ENCODE data around the gene CYP2W1.

Gene CYP2W1

DNA sequence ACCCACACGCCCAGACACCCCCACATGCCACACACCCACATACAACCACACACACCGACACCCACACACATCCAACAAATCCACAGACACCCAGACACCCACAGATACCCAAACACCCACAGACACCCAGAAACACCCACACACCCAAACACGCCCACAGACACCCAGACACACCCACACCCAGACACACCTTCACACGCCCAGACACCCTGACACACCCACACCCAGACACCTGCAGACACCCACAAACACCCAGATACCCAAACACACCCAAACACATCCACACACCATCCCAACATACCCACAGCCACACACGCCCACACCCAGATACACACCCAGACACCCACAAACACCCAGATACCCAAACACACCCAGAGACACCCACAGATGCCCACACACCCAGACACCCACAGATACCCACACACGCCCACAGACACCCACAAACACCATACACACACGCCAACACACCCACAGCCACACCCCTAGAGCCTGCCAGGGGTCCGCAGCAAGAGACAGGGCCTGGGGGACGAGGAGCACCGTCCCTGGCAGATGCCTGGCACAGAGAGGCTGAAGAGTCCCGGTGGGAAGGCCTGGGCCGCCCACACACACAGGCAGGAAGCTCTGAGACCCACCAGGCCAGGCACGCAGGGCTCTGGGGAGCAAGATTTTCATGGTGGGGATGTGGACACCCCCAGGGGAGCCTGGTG is 28.5 kb downstream of the CYP2W1 start:
- no peak overlapping the region for H3K27ac ChIP-seq (ENCODE audit: low read length)
- H3K9ac ChIP-seq (ENCODE audit: low read depth, low read length): no peak overlapping the region
- H3K4me3 ChIP-seq (ENCODE audit: low read length): no peak overlapping the region
- no peaks in the 10 kb centered on the region for H3K27me3 ChIP-seq (ENCODE audit: insufficient read depth, low read length)
- H3K4me1 ChIP-seq (ENCODE audit: insufficient read depth, low read length): no peaks in the 10 kb centered on the region
- H3K36me3 ChIP-seq (ENCODE audit: insufficient read depth, low read depth, low read length): no peaks in the 10 kb centered on the region; the same call in 1 of the 2 replicates
- H3K9me3 ChIP-seq (ENCODE audit: insufficient read depth, low read depth, low read length): no peaks in the 10 kb centered on the region

DNA sequence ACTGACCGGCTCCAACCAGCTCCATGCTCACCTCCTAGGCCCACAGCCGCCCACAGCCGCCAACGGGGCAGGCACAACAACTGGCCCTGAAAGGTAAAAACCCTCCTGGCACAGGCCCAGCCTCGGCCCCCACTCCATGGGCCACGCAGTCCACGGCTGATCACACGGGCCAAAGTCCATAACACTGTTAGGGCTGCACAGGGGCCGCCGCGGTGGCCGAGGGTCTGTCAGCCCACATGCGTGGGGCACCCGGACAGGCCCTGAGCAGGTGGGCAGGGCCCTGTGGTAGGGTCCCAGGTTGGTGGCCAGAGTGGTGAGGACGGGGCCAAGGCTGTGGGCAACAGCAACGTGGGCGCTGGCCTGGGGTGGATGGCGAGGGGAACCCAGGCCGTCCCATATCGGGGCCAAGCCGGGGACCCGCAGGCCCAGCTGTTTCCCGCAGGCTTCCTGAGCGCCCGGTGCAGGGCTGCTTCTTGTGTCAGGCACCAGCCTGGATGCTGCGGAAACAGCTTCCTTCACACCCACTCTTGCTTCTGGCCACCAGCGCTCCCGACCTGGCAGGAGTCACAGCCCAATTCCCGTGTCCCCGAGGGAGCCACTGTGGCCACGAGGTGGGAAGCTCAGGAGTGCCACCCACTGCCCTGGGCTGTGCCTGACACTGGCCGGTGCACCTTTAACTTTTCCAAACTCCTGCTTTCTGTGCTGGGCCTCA is 29.2 kb downstream of the CYP2W1 start:
- no peak overlapping the region for H3K27ac ChIP-seq (ENCODE audit: low read length)
- no peak overlapping the region for H3K4me3 ChIP-seq (ENCODE audit: low read length)
- no peaks in the 10 kb centered on the region for H3K27me3 ChIP-seq (ENCODE audit: insufficient read depth, low read length)
- no peaks in the 10 kb centered on the region for H3K9me3 ChIP-seq (ENCODE audit: insufficient read depth, low read depth, low read length)
- H3K36me3 ChIP-seq (ENCODE audit: insufficient read depth, low read depth, low read length): no peaks in the 10 kb centered on the region; the same call in 1 of the 2 replicates
- no peaks in the 10 kb centered on the region for H3K4me1 ChIP-seq (ENCODE audit: insufficient read depth, low read length)
- no peak overlapping the region for H3K9ac ChIP-seq (ENCODE audit: low read depth, low read length)

DNA sequence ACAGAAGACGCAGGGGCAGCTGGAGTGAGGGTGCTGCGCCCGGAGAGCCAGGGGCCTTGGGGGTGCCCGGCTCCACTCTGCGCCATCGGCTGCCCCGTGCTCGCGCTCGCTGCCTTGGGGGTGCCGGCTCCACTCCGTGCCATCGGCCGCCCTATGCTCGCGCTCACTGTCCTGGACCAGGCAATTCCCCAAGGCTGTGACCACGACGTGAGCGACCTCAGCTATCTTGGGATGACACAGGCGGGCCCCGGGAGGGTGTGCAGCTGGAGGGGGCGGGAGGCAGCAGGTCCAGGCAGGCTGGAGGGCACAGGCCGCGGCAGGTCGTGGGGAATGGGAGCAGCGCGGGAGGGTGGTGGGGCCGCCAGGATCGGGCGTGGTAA is 29.7 kb downstream of the CYP2W1 start:
- no peak overlapping the region for H3K9ac ChIP-seq (ENCODE audit: low read depth, low read length)
- no peak overlapping the region for H3K4me3 ChIP-seq (ENCODE audit: low read length)
- H3K36me3 ChIP-seq (ENCODE audit: insufficient read depth, low read depth, low read length): no peaks in the 10 kb centered on the region; the same call in 1 of the 2 replicates
- H3K27ac ChIP-seq (ENCODE audit: low read length): no peak overlapping the region
- no peaks in the 10 kb centered on the region for H3K27me3 ChIP-seq (ENCODE audit: insufficient read depth, low read length)
- H3K9me3 ChIP-seq (ENCODE audit: insufficient read depth, low read depth, low read length): no peaks in the 10 kb centered on the region
- H3K4me1 ChIP-seq (ENCODE audit: insufficient read depth, low read length): no peaks in the 10 kb centered on the region

DNA sequence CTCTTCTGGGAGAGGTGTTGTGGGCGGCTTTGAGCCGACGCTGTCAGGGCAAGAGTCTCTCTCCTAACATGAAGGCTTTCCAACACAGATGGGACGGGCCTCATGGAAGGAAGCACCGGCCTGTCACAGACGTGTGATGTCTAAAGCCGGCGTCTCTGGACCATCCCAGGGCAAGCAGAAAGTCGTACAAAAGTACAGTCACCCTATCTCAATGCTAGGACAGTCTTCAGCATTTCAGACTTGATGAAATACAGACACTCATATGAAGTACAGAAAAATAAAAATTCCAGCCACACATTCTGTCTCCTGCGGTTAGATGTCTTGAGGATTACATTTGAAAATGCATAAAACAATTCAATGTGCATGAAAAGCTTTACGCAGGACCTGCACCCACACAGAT is 30.6 kb downstream of the CYP2W1 start:
- H3K4me1 ChIP-seq (ENCODE audit: insufficient read depth, low read length): no peaks in the 10 kb centered on the region
- H3K4me3 ChIP-seq (ENCODE audit: low read length): no peak overlapping the region
- H3K27me3 ChIP-seq (ENCODE audit: insufficient read depth, low read length): no peaks in the 10 kb centered on the region
- H3K36me3 ChIP-seq (ENCODE audit: insufficient read depth, low read depth, low read length): no peaks in the 10 kb centered on the region; the same call in 1 of the 2 replicates
- no peaks in the 10 kb centered on the region for H3K9me3 ChIP-seq (ENCODE audit: insufficient read depth, low read depth, low read length)
- no peak overlapping the region for H3K9ac ChIP-seq (ENCODE audit: low read depth, low read length)
- H3K27ac ChIP-seq (ENCODE audit: low read length): no peak overlapping the region

DNA sequence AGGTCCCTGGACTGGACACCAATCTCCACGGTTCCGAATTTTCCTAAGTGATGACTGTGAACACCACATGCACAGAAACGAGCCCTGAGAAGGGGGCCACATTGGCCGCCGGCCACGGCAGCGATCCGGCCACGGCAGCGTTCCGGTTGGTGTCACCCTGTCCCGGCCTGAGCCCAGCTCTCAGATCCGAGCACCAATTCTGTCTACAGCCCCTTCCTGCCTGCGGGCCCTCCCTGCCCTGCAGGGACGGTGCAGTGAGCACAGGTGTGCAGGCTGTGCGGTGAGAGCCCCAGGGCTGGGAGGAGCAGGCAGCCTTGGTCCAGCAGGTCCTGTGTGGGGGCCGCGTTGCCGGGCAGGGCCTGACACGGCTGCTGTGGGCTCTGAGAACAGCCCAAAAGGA is 31.7 kb downstream of the CYP2W1 start:
- H3K27ac ChIP-seq (ENCODE audit: low read length): no peak overlapping the region
- no peak overlapping the region for H3K9ac ChIP-seq (ENCODE audit: low read depth, low read length)
- H3K4me3 ChIP-seq (ENCODE audit: low read length): no peak overlapping the region
- no peaks in the 10 kb centered on the region for H3K27me3 ChIP-seq (ENCODE audit: insufficient read depth, low read length)
- no peaks in the 10 kb centered on the region for H3K9me3 ChIP-seq (ENCODE audit: insufficient read depth, low read depth, low read length)
- no peaks in the 10 kb centered on the region; the same call in 1 of the 2 replicates for H3K36me3 ChIP-seq (ENCODE audit: insufficient read depth, low read depth, low read length)
- no peaks in the 10 kb centered on the region for H3K4me1 ChIP-seq (ENCODE audit: insufficient read depth, low read length)

DNA sequence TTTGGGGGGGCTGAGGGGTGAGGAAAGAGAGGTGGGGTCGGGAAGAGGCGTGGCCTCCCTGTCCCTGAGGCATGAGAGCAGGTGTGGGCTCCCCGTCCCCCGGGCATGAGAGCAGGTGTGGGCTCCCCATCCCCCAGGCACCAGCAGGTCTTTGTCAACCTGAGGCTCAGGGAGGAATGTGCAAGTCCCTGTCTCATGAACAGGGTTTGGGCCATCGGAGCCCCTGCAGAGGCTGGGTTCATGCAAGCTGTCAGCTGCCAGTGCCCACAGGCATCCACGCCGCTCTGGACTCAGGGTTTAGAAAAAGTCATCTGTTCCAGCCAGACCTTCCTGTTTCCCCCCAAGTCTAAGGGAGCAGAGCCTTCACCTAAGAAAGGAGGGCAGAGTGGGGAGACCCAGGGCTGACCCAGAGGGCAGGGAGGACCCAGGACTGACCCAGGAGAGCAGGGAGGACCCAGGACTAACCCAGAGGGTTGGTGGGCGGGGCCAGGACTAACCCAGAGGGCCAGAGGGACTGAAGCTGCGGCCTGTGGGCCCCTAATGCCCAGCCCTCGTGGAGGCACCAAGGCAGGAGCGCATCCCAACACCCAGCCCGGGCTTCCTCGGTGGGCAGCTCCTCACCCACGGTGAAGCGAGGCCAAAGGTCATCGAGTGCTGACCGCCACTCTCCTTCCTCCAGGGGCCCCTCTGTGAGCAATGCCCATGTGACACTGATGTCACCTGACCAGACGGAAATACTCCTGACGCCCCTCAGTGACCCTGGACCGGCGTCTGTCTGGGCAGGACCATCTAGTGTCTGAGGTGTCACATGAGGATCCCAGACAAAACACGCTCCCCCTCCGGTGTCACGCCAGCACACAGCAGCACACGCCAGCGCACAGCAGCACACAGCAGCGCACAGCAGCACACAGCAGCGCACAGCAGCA is 32.5 kb downstream of the CYP2W1 start:
- Histone ChIP-seq H3K4me1 (ENCODE audit: insufficient read depth, low read length) (no peaks in the 10 kb centered on the region), H3K4me3 (ENCODE audit: low read length) (no peak overlapping the region), H3K36me3 (ENCODE audit: insufficient read depth, low read depth, low read length) (no peaks in the 10 kb centered on the region), H3K9ac (ENCODE audit: low read depth, low read length) (no peak overlapping the region), H3K27me3 (ENCODE audit: insufficient read depth, low read length) (no peaks in the 10 kb centered on the region), H3K9me3 (ENCODE audit: insufficient read depth, low read depth, low read length) (no peaks in the 10 kb centered on the region), H3K27ac (ENCODE audit: low read length) (no peak overlapping the region)

DNA sequence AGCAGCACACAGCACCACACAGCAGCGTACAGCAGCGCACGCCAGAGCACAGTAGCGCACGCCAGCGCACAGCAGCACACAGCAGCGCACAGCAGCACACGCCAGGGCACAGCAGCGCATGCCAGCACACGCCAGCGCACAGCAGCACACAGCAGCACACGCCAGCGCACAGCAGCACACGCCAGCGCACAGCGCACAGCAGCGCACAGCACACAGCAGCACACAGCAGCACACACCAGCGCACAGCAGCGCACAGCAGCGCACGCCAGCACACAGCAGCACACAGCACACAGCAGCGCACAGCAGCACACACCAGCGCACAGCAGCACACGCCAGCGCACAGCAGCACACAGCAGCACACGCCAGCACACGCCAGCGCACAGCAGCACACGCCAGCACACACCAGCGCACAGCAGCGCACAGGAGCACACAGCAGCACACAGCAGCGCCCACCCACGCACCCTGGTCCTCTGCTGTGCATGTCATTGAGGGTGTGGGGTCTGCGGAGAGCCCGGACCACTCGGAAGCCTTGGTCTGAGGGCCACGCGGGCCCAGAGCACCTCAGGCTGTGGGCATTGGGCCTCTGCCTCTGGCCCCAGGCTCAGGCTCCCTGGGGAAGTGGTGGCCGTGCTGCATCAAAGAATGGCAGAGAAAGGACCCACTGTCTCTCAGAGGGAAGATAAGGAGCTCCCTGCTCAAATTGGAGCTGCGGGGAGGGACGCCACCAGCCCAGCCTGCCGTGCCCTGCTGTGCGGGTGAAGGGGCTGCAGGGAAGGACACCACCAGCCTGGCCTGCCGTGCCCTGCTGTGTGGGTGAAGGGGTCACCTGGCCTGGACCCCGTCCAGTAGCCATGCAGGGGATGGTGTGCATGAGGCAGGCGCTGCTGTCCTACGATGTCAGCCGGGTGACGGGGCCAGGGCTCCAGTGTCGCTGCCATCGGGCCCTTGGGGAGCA is 33.9 kb downstream of the CYP2W1 start:
- 0 out of 2 replicates have a peak, but pooled peaks cover 3% of the 10 kb centered on the region for H3K36me3 ChIP-seq (ENCODE audit: insufficient read depth, low read depth, low read length)
- no peak overlapping the region for H3K9ac ChIP-seq (ENCODE audit: low read depth, low read length)
- H3K4me1 ChIP-seq (ENCODE audit: insufficient read depth, low read length): no peaks in the 10 kb centered on the region
- no peak overlapping the region for H3K27ac ChIP-seq (ENCODE audit: low read length)
- H3K27me3 ChIP-seq (ENCODE audit: insufficient read depth, low read length): no peaks in the 10 kb centered on the region
- H3K4me3 ChIP-seq (ENCODE audit: low read length): no peak overlapping the region
- no peaks in the 10 kb centered on the region for H3K9me3 ChIP-seq (ENCODE audit: insufficient read depth, low read depth, low read length)

DNA sequence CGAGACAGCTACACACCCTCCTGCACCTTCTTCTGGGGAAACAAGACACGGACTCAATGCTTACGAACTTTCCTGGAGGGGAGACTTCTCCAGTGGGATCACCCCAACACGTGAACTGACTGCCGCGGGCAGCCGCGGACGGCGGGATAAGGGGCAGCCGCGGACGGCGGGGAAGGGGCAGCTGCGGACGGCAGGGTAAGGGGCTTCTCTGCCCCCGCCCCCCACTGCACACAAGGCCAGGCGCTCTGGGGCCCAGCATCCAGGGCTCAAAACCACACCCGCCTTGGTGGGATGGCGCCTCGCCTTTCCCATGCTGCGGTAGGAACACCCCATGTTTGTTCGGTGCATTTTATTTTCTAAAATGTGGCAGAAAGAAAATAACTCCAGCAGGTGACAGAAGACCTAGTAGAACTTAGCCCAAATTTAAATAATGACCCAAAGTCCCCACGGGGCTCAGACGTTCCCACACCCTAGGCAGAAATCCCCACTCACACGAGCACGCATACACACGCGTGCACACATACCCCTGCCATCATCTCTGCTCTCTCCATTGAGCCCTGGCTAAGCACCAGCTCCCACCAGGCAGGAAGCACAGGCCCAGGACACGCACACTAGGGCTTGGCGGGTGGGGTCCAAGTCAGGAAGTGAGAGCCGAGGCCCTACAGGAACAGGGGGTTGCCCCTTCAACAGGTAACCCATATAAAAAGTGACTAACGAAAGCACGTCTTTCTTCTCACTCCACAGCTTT is 34.8 kb downstream of the CYP2W1 start:
- Histone ChIP-seq H3K36me3 (ENCODE audit: insufficient read depth, low read depth, low read length) (0 out of 2 replicates have a peak, but pooled peaks cover 3% of the 10 kb centered on the region), H3K4me1 (ENCODE audit: insufficient read depth, low read length) (no peaks in the 10 kb centered on the region), H3K27ac (ENCODE audit: low read length) (no peak overlapping the region), H3K9me3 (ENCODE audit: insufficient read depth, low read depth, low read length) (no peaks in the 10 kb centered on the region), H3K27me3 (ENCODE audit: insufficient read depth, low read length) (no peaks in the 10 kb centered on the region), H3K4me3 (ENCODE audit: low read length) (no peak overlapping the region), H3K9ac (ENCODE audit: low read depth, low read length) (no peak overlapping the region)

DNA sequence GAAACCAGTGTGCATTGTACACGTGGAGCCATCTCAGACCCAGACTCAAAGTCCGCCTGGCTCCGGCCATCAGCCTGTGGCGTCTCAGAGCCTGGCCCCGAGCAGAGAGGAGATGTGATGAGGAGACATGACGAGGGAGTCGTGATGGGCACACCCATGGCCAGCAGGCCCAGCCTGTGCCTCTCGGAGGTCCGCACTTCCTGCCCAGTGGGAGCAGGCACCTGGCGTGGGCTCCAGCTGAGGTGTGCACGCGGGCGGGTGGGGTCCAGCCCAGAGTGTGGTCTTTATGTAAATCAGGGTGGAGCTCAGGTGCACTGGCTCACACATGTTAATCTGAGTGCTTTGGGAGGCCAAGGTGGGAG is 35.3 kb downstream of the CYP2W1 start:
- no peak overlapping the region for H3K27ac ChIP-seq (ENCODE audit: low read length)
- H3K4me1 ChIP-seq (ENCODE audit: insufficient read depth, low read length): no peaks in the 10 kb centered on the region
- H3K27me3 ChIP-seq (ENCODE audit: insufficient read depth, low read length): no peaks in the 10 kb centered on the region
- no peaks in the 10 kb centered on the region for H3K9me3 ChIP-seq (ENCODE audit: insufficient read depth, low read depth, low read length)
- 0 out of 2 replicates have a peak, but pooled peaks cover 3% of the 10 kb centered on the region for H3K36me3 ChIP-seq (ENCODE audit: insufficient read depth, low read depth, low read length)
- H3K9ac ChIP-seq (ENCODE audit: low read depth, low read length): no peak overlapping the region
- no peak overlapping the region for H3K4me3 ChIP-seq (ENCODE audit: low read length)

DNA sequence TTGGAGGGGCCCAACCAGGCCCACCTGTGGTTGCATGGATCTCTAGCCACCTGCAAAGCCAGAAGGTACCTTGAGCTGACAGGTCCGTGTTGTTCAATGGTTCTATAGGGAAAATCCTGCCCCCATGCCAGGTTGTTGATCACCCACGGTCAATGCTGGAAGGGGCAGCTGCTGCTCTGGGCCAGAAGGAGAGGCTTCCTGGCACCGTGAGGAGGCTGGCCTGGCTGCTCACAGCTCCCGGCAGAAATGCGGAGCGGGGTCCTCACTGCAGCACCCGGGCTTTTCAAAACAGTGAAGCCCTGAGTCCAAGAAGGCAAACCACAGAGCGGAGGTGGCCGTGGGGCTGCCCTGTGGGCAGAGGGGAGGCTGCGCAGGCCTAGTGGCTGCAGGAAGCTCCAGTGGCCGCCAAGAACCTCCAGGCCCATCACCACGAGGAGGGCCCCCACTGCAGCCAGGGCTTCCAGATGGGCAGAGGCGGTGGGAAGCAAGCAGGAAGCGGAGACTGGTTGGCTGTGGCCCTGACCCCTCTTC is 36.3 kb downstream of the CYP2W1 start:
- Histone ChIP-seq H3K9me3 (ENCODE audit: insufficient read depth, low read depth, low read length) (no peaks in the 10 kb centered on the region), H3K4me1 (ENCODE audit: insufficient read depth, low read length) (no peaks in the 10 kb centered on the region), H3K27me3 (ENCODE audit: insufficient read depth, low read length) (no peaks in the 10 kb centered on the region)

More for the DNA sequence above, 36.3 kb downstream of the CYP2W1 start:
- H3K27ac ChIP-seq (ENCODE audit: low read length): no peak overlapping the region
- H3K9ac ChIP-seq (ENCODE audit: low read depth, low read length): no peak overlapping the region
- H3K4me3 ChIP-seq (ENCODE audit: low read length): no peak overlapping the region
- 0 out of 2 replicates have a peak, but pooled peaks cover 3% of the 10 kb centered on the region for H3K36me3 ChIP-seq (ENCODE audit: insufficient read depth, low read depth, low read length)

All from iPS-20b (cell line).